GM19035 (cell line): ENCODE data around the gene GABBR2.

Experiments
- ATAC-seq: cut with Tn5 transposase; IDR thresholded peaks from one replicate; pipeline ENCODE4 v1.9.1; 2021; ENCODE audit not compliant: unreplicated experiment

Gene GABBR2

GRCh38 chr9:98571643-98572042 lies 137.1 kb downstream of the GABBR2 start:
- no peak for ATAC-seq

GRCh38 chr9:98570663-98571440 lies 137.9 kb downstream of the GABBR2 start:
- ATAC-seq, result no peak

- ATAC-seq, result no peak
Measured at GRCh38 chr9:98570055-98570454, 138.7 kb downstream of the GABBR2 start.

- no peak for ATAC-seq
Measured at GRCh38 chr9:98569491-98569890, 139.2 kb downstream of the GABBR2 start.

- no peak for ATAC-seq
Measured at GRCh38 chr9:98568909-98569469, 139.7 kb downstream of the GABBR2 start.

GRCh38 chr9:98568234-98568908 lies 140.4 kb downstream of the GABBR2 start:
- ATAC-seq, result no peak

GRCh38 chr9:98567540-98568233 lies 141.0 kb downstream of the GABBR2 start:
- no peak for ATAC-seq

- ATAC-seq, result no peak
Measured at GRCh38 chr9:98565152-98566135, 143.3 kb downstream of the GABBR2 start.

- no peak for ATAC-seq
Measured at GRCh38 chr9:98564714-98565113, 144.0 kb downstream of the GABBR2 start.

- no peak for ATAC-seq
Measured at GRCh38 chr9:98563988-98564387, 144.7 kb downstream of the GABBR2 start.

GRCh38 chr9:98563212-98563907 lies 145.4 kb downstream of the GABBR2 start:
- no peak for ATAC-seq

GRCh38 chr9:98559561-98559960 lies 149.2 kb downstream of the GABBR2 start:
- ATAC-seq, result no peak

GRCh38 chr9:98558575-98558974 lies 150.2 kb downstream of the GABBR2 start:
- ATAC-seq, result no peak

- no peak for ATAC-seq
Measured at GRCh38 chr9:98556511-98556910, 152.2 kb downstream of the GABBR2 start.

GRCh38 chr9:98555651-98556465 lies 152.9 kb downstream of the GABBR2 start:
- ATAC-seq, result no peak

GRCh38 chr9:98554752-98555151 lies 154.0 kb downstream of the GABBR2 start:
- ATAC-seq, result no peak

GRCh38 chr9:98552331-98552730 lies 156.4 kb downstream of the GABBR2 start:
- ATAC-seq, result no peak

GRCh38 chr9:98551511-98552286 lies 157.0 kb downstream of the GABBR2 start:
- ATAC-seq, result no peak
